Mesothelial cell of epicardium (in vitro differentiated cells): Measurements from ENCODE around the gene GPC3. TPM values are rescaled to one million over a fixed set of nuclear protein-coding genes. Genes with fewer than 3 reads are reported as not detected.

Experiments used
- DNase-seq, 2 experiments: peaks; one replicate each; pipeline ENCODE4 v3.0.0; 2021; ENCODE audit warnings: low spot score in 2 of 2; ENCODE audit not compliant: unreplicated experiment in 2 of 2
- H3K27ac Mint-ChIP-seq: 2 replicates; pipeline ENCODE4 v1.8.0; 2021; ENCODE audit warnings: mixed read lengths
- H3K27me3 Mint-ChIP-seq: 2 replicates; pipeline ENCODE4 v1.8.0; 2021; ENCODE audit warnings: low read depth, mixed read lengths
- H3K36me3 Mint-ChIP-seq: 2 replicates; pipeline ENCODE4 v1.8.0; 2021; ENCODE audit warnings: mixed read lengths
- H3K4me1 Mint-ChIP-seq: 2 replicates; pipeline ENCODE4 v1.8.0; 2021; ENCODE audit warnings: mixed read lengths
- H3K4me3 Mint-ChIP-seq: 2 replicates; pipeline ENCODE4 v1.8.0; 2021; ENCODE audit warnings: mild to moderate bottlenecking, moderate library complexity, mixed read lengths
- H3K9me3 Mint-ChIP-seq: 2 replicates; pipeline ENCODE4 v1.8.0; 2021; ENCODE audit warnings: mixed read lengths
- total RNA-seq: library from RNA; stranded (reverse); gene quantifications from 3 replicates; pipeline ENCODE4 v1.2.1, GENCODE V29; 2021
- TF ChIP-seq, protein P1 (sequence below): fragments of 200-600 bp; sonication (generic); IDR thresholded peaks from one replicate; pipeline ENCODE4 v1.5.0; 2021; ENCODE audit warnings: antibody characterized with exemption; ENCODE audit not compliant: unreplicated experiment

GPC3 gene
- total RNA-seq, 1 donor from 2014 or later: 864 TPM

DNA sequence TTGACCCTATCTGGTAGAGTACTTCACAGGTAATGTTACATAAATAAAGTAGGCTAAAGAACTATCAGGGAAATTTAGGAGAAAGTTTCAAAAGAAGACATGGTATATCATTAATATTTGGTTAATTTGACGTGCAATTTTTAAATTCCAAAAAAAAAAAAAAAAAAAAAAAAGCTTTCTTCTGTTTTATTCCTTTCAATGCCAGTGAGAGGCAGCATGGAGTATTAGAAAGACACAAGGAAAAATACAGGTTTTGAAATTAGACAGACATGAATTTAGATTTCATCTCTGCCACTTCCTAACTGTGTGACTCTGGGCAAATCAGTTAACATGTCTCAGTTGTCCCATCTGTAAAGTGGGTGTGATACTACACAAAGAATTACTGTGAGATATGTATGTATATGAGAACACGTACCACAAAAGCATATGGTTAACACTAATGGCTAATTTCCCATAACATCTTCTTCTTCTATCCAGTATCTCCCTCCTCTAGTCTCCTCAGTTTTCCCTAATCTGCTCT, 132.5 kb downstream of the GPC3 start:
- Mint-ChIP-seq H3K27me3 (no peaks in the 10 kb centered on the region), H3K4me3 (no peak overlapping the region), H3K27ac (peak overlapping the region; percentile 21), H3K9me3 (no peaks in the 10 kb centered on the region), H3K4me1 (peaks cover 61% of the 10 kb centered on the region), H3K36me3 (peaks cover 2% of the 10 kb centered on the region)
- no peak for DNase-seq
- TF ChIP-seq, protein P1, sequence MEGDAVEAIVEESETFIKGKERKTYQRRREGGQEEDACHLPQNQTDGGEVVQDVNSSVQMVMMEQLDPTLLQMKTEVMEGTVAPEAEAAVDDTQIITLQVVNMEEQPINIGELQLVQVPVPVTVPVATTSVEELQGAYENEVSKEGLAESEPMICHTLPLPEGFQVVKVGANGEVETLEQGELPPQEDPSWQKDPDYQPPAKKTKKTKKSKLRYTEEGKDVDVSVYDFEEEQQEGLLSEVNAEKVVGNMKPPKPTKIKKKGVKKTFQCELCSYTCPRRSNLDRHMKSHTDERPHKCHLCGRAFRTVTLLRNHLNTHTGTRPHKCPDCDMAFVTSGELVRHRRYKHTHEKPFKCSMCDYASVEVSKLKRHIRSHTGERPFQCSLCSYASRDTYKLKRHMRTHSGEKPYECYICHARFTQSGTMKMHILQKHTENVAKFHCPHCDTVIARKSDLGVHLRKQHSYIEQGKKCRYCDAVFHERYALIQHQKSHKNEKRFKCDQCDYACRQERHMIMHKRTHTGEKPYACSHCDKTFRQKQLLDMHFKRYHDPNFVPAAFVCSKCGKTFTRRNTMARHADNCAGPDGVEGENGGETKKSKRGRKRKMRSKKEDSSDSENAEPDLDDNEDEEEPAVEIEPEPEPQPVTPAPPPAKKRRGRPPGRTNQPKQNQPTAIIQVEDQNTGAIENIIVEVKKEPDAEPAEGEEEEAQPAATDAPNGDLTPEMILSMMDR: no peak

DNA sequence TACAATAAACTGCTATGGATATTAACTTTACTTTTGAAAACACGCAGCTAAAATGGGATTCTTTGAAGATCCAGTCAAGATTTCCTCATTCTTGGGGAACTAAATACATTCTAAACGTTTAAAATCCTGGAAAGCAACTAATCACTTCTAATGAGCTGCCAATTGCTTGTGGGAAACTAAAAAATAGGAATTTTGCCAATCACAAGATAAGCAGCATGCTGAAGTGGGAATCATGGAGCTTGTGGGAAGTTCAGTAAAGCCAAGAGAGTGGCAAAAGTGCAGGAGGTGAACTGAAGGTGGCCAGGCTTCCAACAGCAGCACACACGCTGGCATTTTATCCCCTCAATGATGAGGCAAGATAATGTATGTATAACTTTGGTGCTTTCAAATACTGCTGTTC, 133.0 kb downstream of the GPC3 start:
- Mint-ChIP-seq H3K4me3 (no peak overlapping the region), H3K9me3 (no peaks in the 10 kb centered on the region), H3K4me1 (peaks cover 61% of the 10 kb centered on the region), H3K27ac (no peak overlapping the region), H3K27me3 (no peaks in the 10 kb centered on the region), H3K36me3 (peaks cover 2% of the 10 kb centered on the region)
- TF ChIP-seq, protein P1: no peak
- no peak for DNase-seq

DNA sequence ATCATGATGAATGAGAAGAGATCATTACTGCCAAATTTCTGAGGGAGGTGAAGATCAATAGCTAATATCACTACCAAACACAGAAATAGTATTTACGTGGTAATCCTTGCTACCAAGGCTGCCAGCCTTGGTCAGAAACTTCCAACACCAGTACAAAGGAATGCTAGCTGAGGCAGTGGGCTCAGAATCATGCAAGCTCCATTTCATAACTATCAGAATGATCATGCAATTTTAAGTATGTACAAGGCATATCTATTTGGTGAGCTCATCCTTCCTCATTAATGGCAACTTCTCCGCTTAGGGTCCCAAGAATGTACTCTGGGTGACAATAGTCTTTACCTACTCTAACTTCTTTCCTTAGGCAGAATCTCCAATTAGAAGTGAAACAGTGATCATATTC, 135.0 kb downstream of the GPC3 start:
- Mint-ChIP-seq H3K4me3 (no peak overlapping the region), H3K27me3 (no peaks in the 10 kb centered on the region)
- TF ChIP-seq, protein P1: no peak

DNA sequence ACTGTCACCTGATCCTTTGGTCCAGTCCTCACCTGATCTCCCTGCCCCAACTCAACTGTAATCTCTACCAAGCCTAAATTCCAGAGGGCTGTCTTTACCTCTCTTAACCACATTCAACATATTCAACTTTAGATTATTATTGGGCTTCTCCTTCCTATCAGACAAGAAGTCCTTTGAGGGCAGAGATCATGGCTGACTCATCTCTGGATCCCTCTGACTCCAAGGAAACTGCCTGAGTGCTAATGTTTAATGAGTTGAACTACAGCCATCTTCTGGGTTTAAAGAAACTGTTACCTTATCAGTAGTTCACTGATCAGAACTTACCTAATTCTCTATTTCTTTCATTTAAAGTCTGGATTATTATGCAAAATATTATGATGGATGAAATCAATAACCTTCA, 135.7 kb downstream of the GPC3 start:
- H3K27me3 Mint-ChIP-seq: no peaks in the 10 kb centered on the region
- peak overlapping the region; percentile 5 for H3K27ac Mint-ChIP-seq
- H3K36me3 Mint-ChIP-seq: no peaks in the 10 kb centered on the region
- no peak for DNase-seq
- no peak overlapping the region for H3K4me3 Mint-ChIP-seq
- H3K4me1 Mint-ChIP-seq: peaks cover 74% of the 10 kb centered on the region
- TF ChIP-seq, protein P1: no peak
- no peaks in the 10 kb centered on the region for H3K9me3 Mint-ChIP-seq

More for the DNA sequence above, 135.0 kb downstream of the GPC3 start:
- H3K27ac Mint-ChIP-seq: peak overlapping the region; percentile 35
- peaks cover 68% of the 10 kb centered on the region for H3K4me1 Mint-ChIP-seq
- no peaks in the 10 kb centered on the region for H3K9me3 Mint-ChIP-seq
- DNase-seq: no peak
- no peaks in the 10 kb centered on the region for H3K36me3 Mint-ChIP-seq

DNA sequence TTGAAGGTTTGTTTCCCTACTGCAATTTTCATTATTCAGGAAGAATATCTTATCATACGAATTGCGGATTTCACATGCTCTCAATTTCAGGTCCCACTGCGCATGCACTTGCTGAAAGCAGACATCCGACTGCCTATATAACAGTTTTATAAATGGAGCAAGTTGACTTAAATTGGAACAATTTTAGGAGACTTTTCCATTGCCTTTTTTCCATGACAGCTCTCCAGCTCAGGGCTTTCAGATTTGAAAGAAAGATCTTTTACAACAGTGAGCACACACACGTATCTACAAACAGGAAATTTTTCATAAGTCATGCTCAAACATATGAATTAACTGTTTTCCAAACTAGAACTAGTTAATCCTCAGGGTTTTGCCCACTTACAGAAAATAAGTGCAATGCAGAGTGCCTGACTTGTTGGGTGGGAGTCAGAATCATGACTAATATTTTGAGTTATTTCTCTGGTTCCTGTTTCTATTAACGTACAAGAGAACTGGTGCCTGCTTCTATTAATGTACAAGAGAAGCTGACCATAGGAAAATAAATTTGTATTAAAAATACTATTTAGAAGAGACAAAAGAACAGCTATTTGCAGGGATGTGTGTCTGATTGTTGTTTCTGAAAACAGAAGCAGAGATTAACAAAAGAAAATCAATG, 137.9 kb downstream of the GPC3 start:
- Mint-ChIP-seq H3K27me3 (no peaks in the 10 kb centered on the region), H3K9me3 (peaks cover 8% of the 10 kb centered on the region), H3K27ac (peak overlapping the region; percentile 91), H3K36me3 (peaks cover 9% of the 10 kb centered on the region), H3K4me1 (peaks cover 66% of the 10 kb centered on the region), H3K4me3 (peak overlapping the region; percentile 5)
- no peak for DNase-seq
- TF ChIP-seq, protein P1: no peak
